ENCODE results near the gene PTGS1. TPM values are rescaled to one million over a fixed set of nuclear protein-coding genes. Genes with fewer than 3 reads are reported as not detected.
"Not testable (repeated sequence)": the region's sequence is repeated elsewhere in the genome, so short reads cannot be mapped to it uniquely, and the experiment has no call there.

Gene PTGS1
- total RNA-seq, 1 donor from 2014 or later = 2.2 TPM

GRCh38 chr9:122355336-122355875 is 15.4 kb upstream of the PTGS1 start:
- H3K36me3 Mint-ChIP-seq = no peaks in the 10 kb centered on the region
- Histone ChIP-seq H3K9ac (no peak overlapping the region), H3K4me1 (no peaks in the 10 kb centered on the region), H3K79me2 (ENCODE audit: low read depth) (no peaks in the 10 kb centered on the region), H3F3A (ENCODE audit: low read depth) (no peaks in the 10 kb centered on the region), H3K4me3 (no peak overlapping the region), H3K9me3 (ENCODE audit: low read depth) (peaks cover 5% of the 10 kb centered on the region), H4K20me1 (ENCODE audit: low read depth) (no peaks in the 10 kb centered on the region), H3K36me3 (no peaks in the 10 kb centered on the region), H3K27me3 (peaks cover under 1% of the 10 kb centered on the region), H3K4me2 (no peak overlapping the region), H2AFZ (replicated peaks) (no peak overlapping the region), H3K27ac (no peak overlapping the region)
- H3K4me3 Mint-ChIP-seq = no peak overlapping the region
- no peak for TF ChIP-seq EZH2phosphoT487 (IDR thresholded peaks at IDR 0.05)
- TF ChIP-seq EZH2 (IDR thresholded peaks at IDR 0.05) = no peak
- TF ChIP-seq CTCF (IDR thresholded peaks at IDR 0.05) = no peak
- no peak for DNase-seq (ENCODE audit: low spot score)
- H3K9me3 Mint-ChIP-seq = peaks cover 7% of the 10 kb centered on the region
- H3K4me1 Mint-ChIP-seq = no peaks in the 10 kb centered on the region
- peaks cover 7% of the 10 kb centered on the region for H3K27me3 Mint-ChIP-seq (ENCODE audit: insufficient read depth, low read depth)
- H3K27ac Mint-ChIP-seq = no peak overlapping the region

- Histone ChIP-seq H3K79me2 (ENCODE audit: low read depth) (no peaks in the 10 kb centered on the region), H3K4me1 (no peaks in the 10 kb centered on the region), H3F3A (ENCODE audit: low read depth) (no peaks in the 10 kb centered on the region), H4K20me1 (ENCODE audit: low read depth) (no peaks in the 10 kb centered on the region), H3K4me2 (no peak overlapping the region), H3K4me3 (no peak overlapping the region), H3K9ac (no peak overlapping the region), H3K27ac (no peak overlapping the region), H3K27me3 (no peaks in the 10 kb centered on the region), H2AFZ (replicated peaks) (peak overlapping the region; percentile 17), H3K9me3 (ENCODE audit: low read depth) (peaks cover 5% of the 10 kb centered on the region), H3K36me3 (no peaks in the 10 kb centered on the region)
- DNase-seq (ENCODE audit: low spot score) = peak; percentile 49
- no peak overlapping the region for H3K4me3 Mint-ChIP-seq
- TF ChIP-seq CTCF (IDR thresholded peaks at IDR 0.05) = peak; percentile 64
- no peak for TF ChIP-seq EZH2 (IDR thresholded peaks at IDR 0.05)
- no peak overlapping the region for H3K27ac Mint-ChIP-seq
- no peaks in the 10 kb centered on the region for H3K36me3 Mint-ChIP-seq
- H3K27me3 Mint-ChIP-seq (ENCODE audit: insufficient read depth, low read depth) = peaks cover 7% of the 10 kb centered on the region
- H3K9me3 Mint-ChIP-seq = peaks cover 7% of the 10 kb centered on the region
- no peaks in the 10 kb centered on the region for H3K4me1 Mint-ChIP-seq
Observed at GRCh38 chr9:122356627-122357026, 14.2 kb upstream of the PTGS1 start.

- H2AFZ ChIP-seq (replicated peaks) = no peak overlapping the region
Observed at GRCh38 chr9:122360891-122361290, 9.9 kb upstream of the PTGS1 start.

GRCh38 chr9:122363131-122363530 is 7.7 kb upstream of the PTGS1 start:
- not testable (repeated sequence) for H3K27me3 Mint-ChIP-seq (ENCODE audit: insufficient read depth, low read depth); H3K4me3 Mint-ChIP-seq; H3K4me3 ChIP-seq; H3K36me3 Mint-ChIP-seq; H3K36me3 ChIP-seq; H3K9me3 ChIP-seq (ENCODE audit: low read depth); H3K27me3 ChIP-seq; H3K4me1 Mint-ChIP-seq; DNase-seq (ENCODE audit: low spot score); H3F3A ChIP-seq (ENCODE audit: low read depth); H3K9me3 Mint-ChIP-seq; H3K27ac ChIP-seq; H2AFZ ChIP-seq (replicated peaks); H3K9ac ChIP-seq; H3K4me1 ChIP-seq; H3K4me2 ChIP-seq; H3K79me2 ChIP-seq (ENCODE audit: low read depth); H4K20me1 ChIP-seq (ENCODE audit: low read depth); H3K27ac Mint-ChIP-seq

More at GRCh38 chr9:122360891-122361290, 9.9 kb upstream of the PTGS1 start:
- Mint-ChIP-seq H3K36me3 (no peaks in the 10 kb centered on the region), H3K4me3 (no peak overlapping the region), H3K4me1 (peaks cover 3% of the 10 kb centered on the region), H3K27me3 (ENCODE audit: insufficient read depth, low read depth) (peaks cover 9% of the 10 kb centered on the region), H3K9me3 (peaks cover 5% of the 10 kb centered on the region), H3K27ac (no peak overlapping the region)
- H3F3A ChIP-seq (ENCODE audit: low read depth) = no peaks in the 10 kb centered on the region
- DNase-seq (ENCODE audit: low spot score) = no peak
- no peaks in the 10 kb centered on the region for H3K4me1 ChIP-seq
- H4K20me1 ChIP-seq (ENCODE audit: low read depth) = no peaks in the 10 kb centered on the region
- no peaks in the 10 kb centered on the region for H3K79me2 ChIP-seq (ENCODE audit: low read depth)
- TF ChIP-seq CTCF (IDR thresholded peaks at IDR 0.05) (no peak), EZH2phosphoT487 (IDR thresholded peaks at IDR 0.05) (no peak), EZH2 (IDR thresholded peaks at IDR 0.05) (no peak)
- no peak overlapping the region for H3K27ac ChIP-seq
- no peaks in the 10 kb centered on the region for H3K36me3 ChIP-seq
- H3K4me2 ChIP-seq = no peak overlapping the region
- no peak overlapping the region for H3K4me3 ChIP-seq
- H3K9me3 ChIP-seq (ENCODE audit: low read depth) = no peaks in the 10 kb centered on the region
- no peak overlapping the region for H3K9ac ChIP-seq
- H3K27me3 ChIP-seq = no peaks in the 10 kb centered on the region

All from neural progenitor cell (in vitro differentiated cells).